ENCODE data around the gene RPL37A.
"Not testable (repeated sequence)": the region's sequence is repeated elsewhere in the genome, so short reads cannot be mapped to it uniquely, and the experiment has no call there.

RPL37A gene

GRCh38 chr2:216518566-216519119 is 20.0 kb downstream of the RPL37A start:
- FAIRE-seq = not testable (repeated sequence)

DNA sequence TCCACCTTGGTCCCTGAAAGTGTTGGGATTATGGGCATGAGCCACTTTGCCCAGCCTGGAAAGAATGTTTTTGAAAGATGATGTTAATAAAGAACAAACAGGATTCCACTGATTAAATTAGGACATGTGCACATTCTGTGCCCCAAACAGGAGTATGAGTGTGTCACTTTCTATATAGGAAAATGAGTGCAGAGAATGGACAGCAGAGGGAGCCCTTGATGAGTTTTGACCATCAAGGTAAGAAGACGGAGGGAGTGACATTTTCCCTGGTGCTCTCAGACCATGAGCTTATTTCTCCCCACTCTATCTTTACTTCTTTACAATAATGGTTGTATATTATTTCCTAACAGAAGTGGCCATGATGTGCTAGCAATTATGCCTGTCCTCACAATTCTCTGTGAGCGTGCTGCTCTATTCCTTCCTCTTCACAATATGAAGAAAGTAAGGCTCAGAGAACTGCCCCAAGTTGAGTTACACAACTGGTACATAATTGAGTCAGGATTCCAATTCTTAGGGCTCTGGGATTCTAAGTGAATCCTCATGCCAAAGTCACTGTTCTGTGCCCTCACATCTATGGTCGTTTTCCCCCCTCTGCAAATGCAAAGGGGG is 20.6 kb downstream of the RPL37A start:
- FAIRE-seq = no peak

GRCh38 chr2:216520112-216520511 is 21.5 kb downstream of the RPL37A start:
- FAIRE-seq = no peak

- no peak for FAIRE-seq
These were observed 24.4 kb downstream of the RPL37A start for GRCh38 chr2:216522892-216523502.

DNA sequence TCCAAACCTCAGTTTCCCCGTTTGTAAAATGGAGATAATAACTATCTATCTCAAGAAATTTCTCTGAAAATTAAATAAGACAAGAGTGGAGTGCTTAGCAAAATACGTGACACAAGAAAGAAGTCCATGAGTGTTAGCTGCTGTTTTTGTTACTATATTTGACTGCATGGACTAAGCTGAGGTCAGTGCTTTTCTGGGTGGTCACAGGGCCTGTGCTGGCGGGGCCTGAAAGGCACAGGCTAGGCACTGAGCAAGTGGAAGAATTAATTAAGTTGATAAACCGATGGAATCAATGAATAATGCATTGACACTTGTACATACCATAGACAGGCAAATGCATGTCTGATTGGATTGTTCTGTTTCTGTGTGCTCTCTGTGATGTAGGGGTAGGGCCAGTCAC is 27.3 kb downstream of the RPL37A start:
- no peak for FAIRE-seq

DNA sequence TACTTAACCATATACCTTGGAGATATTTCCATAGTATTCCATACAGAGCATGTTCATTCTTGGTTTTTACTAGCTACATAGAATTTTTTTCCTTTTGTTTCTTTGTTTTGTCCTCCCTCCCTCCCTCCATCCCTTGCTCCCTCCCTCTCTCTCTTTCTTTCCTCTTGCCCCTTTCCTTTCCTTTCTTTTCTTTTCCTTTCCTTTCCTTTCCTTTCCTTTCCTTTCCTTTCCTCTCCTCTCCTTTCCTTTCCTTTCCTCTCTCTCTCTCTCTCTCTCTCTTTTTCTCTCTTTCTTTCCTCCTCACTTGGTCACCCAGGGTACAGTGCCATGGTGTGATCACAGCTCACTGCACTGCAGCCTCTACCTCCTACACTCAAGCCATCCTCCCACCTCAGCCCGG is 28.3 kb downstream of the RPL37A start:
- no peak for FAIRE-seq

DNA sequence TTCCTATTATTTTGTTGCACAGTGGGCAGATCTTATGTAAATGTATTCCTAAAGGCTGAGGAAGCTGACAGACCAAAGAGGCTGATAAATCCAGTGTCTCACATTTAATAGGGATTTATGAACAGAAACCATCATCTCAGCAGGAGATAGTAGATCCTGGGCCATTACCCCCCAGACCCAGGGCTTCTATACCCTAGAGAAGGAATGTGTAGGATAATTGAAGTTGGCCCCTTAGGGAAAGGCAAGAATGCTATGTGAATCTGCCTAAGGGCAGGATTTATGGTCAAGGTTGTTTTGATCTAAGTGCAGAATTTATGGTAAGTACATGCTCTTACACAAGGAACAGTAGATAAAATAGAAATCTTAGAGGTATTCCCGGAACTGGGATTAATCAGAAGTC is 29.0 kb downstream of the RPL37A start:
- FAIRE-seq = no peak

DNA sequence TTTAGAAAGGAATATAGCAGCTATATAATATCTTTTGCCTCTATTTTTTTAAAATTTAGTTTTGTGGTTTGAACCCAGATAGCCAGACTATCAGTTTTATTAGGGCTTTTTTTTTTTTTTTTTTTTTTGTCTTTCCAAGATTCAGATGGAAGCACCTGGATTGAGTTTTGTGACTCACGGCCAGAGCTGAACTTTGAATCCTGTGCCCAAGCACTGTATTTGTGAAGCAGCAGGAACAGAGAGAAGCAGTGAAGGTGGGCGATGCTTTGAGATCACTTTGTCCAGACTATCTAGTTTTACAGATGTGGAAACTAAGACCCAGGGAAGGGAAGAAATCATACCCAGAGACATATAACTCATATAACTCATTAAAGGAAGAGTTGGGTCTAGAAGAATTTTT is 33.9 kb downstream of the RPL37A start:
- no peak for FAIRE-seq

- no peak for FAIRE-seq
These were observed 35.0 kb downstream of the RPL37A start for GRCh38 chr2:216533609-216534008.

- no peak for FAIRE-seq
These were observed 36.2 kb downstream of the RPL37A start for GRCh38 chr2:216534809-216535208.

DNA sequence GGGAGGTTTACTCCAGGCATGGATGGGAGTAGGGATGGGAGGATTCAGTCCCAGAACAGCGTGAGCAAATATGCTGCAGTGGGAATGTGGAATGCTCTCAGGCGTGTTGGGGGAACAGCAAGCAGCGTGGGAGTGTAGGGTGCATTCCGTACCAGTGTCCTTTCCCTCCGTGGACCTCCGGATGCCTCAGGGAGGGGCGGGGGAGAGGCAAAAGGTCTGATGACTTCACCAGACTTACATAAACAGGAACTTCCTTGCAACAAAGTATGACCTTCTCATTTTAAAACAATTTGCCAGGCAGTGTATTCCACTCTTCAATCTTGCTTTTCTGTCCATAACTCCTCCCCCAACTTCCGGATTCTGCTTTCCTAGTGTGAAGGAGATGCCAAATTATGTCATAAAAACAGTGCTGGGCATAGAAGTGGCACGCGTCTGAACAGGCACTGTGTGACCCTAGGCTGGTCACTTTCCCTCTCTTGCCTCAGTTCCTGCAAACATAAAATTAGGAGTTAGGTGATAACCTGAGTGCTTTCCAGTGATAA is 36.9 kb downstream of the RPL37A start:
- FAIRE-seq = no peak

DNA sequence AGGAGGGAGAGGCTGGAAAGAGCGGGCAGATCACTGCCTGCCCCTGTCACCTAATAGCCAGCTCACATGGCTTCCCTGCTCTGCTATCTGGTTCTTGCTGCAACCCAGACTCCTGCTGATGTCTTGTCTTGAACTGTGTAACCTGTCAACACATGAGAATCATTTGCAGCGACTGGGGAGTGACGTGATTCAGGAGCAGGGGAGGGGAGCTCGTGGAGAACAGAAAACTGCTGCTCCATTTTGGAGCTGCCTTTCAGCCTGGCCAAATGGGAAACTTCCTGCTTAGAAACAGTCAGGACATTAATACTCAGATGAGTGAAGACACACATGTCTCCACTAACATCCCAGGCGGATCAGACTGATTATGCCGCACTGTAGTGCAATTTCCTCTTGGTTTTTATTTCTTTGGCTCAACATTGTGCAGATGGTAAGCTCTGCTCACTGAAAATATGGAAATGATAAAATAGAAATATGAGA is 38.1 kb downstream of the RPL37A start:
- no peak for FAIRE-seq

- FAIRE-seq = no peak
These were observed 38.7 kb downstream of the RPL37A start for GRCh38 chr2:216537366-216537765.

DNA sequence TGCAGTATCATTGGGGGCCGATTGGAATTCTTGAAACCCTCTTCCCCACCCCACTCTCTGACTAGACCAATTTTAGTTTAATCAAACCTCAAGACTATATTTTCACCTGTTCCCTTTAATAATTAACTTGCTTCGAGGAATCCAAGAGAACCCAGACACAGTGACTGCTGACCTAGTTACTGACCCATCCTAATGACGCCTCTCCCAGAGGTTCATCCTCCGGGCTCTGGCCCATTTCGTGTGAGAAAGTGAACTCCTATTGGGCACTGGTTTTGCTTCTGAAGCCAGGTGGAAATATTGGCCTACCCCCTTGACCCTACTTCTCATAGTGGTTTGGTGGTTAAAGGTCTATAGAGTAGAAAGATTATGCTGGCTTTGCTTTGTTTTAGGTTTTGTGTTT is 39.9 kb downstream of the RPL37A start:
- no peak for FAIRE-seq

DNA sequence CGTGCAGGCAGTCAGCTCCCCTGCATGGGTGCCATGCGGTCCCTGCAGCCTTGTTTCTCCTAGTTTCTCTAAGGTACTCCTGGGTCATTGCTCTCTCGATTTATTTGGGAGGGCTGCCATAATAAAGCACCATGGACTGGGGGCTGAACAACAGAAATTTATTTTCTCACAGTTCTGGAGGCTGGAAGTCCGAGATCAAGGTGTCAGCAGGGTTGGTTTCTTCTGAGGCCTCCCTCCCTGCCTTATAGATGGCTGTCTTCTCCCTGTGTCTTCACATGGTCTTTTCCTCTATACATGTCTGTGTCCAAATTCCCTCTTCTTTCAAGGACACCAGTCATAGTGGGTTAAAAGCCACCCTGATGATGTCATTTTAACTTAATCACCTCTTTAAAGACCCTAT is 40.5 kb downstream of the RPL37A start:
- no peak for FAIRE-seq

- FAIRE-seq = no peak
These were observed 41.2 kb downstream of the RPL37A start for GRCh38 chr2:216539791-216540241.

DNA sequence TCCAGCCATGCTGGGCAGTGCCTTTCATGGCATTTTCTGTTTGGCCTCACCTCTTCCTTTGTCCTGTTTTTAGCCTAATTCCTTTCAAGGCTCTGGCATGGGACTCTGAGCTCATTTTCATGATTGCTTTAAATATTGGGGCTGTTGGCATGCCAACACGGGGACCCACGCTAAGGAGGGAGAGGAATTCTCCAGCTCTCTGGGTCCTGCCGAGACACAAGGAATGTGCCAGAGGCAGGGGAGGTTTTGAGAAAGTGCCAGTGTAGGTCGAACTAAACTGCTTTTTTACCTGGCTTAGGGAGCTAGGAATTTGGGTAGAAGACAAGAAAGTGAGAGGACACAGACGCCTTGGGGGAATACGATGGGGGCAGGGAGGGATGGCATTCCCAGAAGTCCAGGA is 42.3 kb downstream of the RPL37A start:
- no peak for FAIRE-seq

- no peak for FAIRE-seq
These were observed 42.9 kb downstream of the RPL37A start for GRCh38 chr2:216541505-216541904.

DNA sequence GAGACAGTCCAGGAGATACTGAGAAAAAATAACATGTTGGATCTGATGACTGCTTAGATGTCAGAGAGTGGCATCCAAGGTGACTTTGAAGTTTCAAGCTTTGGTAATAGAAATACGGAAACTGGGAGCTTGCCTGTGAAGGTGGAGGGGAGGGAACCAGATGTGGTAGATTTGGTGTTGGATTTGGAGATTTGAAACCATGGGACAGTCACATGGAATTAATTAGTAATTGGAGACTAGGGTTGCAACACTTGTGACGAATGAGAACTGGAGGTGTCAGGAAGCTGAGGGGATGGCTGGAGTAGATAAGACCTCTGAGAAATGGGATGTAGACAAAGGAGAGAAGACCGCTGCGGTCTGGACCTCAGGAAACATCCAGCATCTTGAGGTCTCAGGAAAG is 46.7 kb downstream of the RPL37A start:
- FAIRE-seq = no peak

- no peak for FAIRE-seq
These were observed 47.6 kb downstream of the RPL37A start for GRCh38 chr2:216546241-216546640.

DNA sequence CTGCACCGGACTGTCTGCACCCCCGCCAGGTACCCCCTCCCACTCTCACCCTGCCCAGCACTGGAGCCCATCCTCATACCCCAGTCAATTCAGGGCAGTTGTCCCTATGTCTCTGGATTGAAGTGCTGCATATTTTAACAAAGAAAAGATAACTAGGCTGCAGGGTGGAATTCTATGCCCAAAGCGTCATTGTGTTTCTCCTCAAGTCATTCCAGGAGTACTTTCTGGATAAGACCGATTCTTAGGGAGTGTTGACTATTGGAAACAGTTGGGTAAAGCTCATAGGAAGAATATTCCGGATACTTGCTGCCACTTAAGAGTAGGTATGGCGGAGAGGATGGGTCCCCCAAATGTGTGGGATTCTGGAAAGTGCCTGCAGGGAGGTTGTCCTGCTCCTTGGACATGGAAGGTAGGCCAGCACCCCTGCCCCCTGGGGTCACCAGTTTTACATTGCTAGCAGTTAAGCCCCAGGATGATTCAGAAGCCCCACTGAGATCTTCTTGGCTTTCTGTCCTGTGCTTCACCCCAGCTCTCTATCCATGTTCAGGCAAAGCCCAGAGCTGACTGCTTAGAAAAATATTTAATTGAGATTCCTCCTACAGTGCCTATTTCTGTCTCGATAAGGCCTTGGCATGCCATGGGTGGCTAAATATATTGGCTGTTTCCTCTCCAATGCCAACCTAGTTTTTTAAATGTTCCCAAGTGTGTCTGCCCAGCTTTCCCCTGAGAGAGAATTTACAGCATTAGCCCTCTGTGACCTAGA is 48.2 kb downstream of the RPL37A start:
- no peak for FAIRE-seq

GRCh38 chr2:216548901-216549331 is 50.3 kb downstream of the RPL37A start:
- no peak for FAIRE-seq

Measured in colon (tissue), 2 donors.